Psoas muscle (tissue), 8 donors: ENCODE measurements around the gene GRM1. TPM values are rescaled to one million over a fixed set of nuclear protein-coding genes. Genes with fewer than 3 reads are reported as not detected.

Source experiments
- ATAC-seq, 4 donors: fragments of 200-7000 bp; cut with Tn5 transposase; one replicate each; pipeline ENCODE4 v1.9.1; 2020; ENCODE audit warnings: moderate library complexity in 3 of 4, mild to moderate bottlenecking in 2 of 4
- DNase-seq, 2 donors: peaks; one replicate each; pipeline ENCODE4 v3.0.0-alpha.2; 2020
- H3K27ac ChIP-seq: fragments of 200-600 bp; one replicate; pipeline ENCODE4 v1.8.0; 2022
- H3K27me3 ChIP-seq, 3 donors: fragments of 200-600 bp in 1 of 3; one replicate each; pipeline versions ENCODE4 v1.6.1 to v1.8.0; 2013 to 2022; ENCODE audit warnings: low read length in 2 of 3, mild to moderate bottlenecking in 2 of 3, moderate library complexity in 1 of 3; ENCODE audit not compliant: insufficient read depth in 3 of 3
- H3K36me3 ChIP-seq, 2 donors: fragments of 200-600 bp in 1 of 2; one replicate each; pipeline versions ENCODE4 v1.6.1 to v1.8.0; 2013 to 2022; ENCODE audit warnings: low read depth in 1 of 2, mild to moderate bottlenecking in 1 of 2, moderate library complexity in 1 of 2; ENCODE audit not compliant: insufficient read depth in 1 of 2
- H3K4me1 ChIP-seq: fragments of 200-600 bp; one replicate; pipeline ENCODE4 v1.8.0; 2022
- H3K4me3 ChIP-seq: fragments of 200-600 bp; one replicate; pipeline ENCODE4 v1.8.0; 2022; ENCODE audit warnings: mild to moderate bottlenecking
- H3K9me3 ChIP-seq: fragments of 200-600 bp; one replicate; pipeline ENCODE4 v1.8.0; 2022
- WGBS, 3 donors: extraction: QIAGEN DNeasy Blood & Tissue Kit; methylation state at CpG; one replicate each; pipeline versions ENCODE4 v1.1.6 to v1.1.7; 2013; 5-methylcytosine and 5-hydroxymethylcytosine counted together
- intact Hi-C, 2 donors: fragments of 100-400 bp; cut with DNase I; formaldehyde crosslinking; loops; one replicate each; pipeline versions ENCODE4 v1.11.0 to v1.14.2; 2022
- polyA plus RNA-seq, 3 donors: library from polyadenylated mRNA; stranded (reverse); fragments of 200-250 nt; gene quantifications; one replicate each; pipeline ENCODE4 v1.2.3, GENCODE V29; 2013
- total RNA-seq, 4 donors: library from RNA; stranded (reverse); fragmentation: NEBNext Ultra II Directional in 2 of 4; extraction: Animal tissue kit (Norgen Biotek cat#: 25700) in 2 of 4; gene quantifications; one replicate each; pipeline versions ENCODE4 v1.2.1 to v1.2.4, GENCODE V29; 2021 to 2023
- TF ChIP-seq, protein P1 (sequence below): fragments of 200-600 bp; IDR thresholded peaks from one replicate; pipeline ENCODE4 v1.8.0; 2022; ENCODE audit warnings: antibody characterized with exemption
- donor health status: healthy with polysubstance abuse.
- donor health status: DM: no; HTN: no; CAD: no; lungs with moderate emphysema.
- donor health status: Bipolar disorder and iron deficiency.
- donor health status: healthy.
- donor health status: DM: yes; HTN: yes; CAD: no.
- donor health status: DM: no; HTN: no; CAD: no.
- donor health status: DM: no; HTN: no; CAD: no.
- donor health status: DM: yes; HTN: yes; CAD: no.

Gene GRM1
- total and polyA plus RNA-seq, 7 donors, result 0.03 to 2.6 (median 0.07) TPM; not detected in 4

DNA sequence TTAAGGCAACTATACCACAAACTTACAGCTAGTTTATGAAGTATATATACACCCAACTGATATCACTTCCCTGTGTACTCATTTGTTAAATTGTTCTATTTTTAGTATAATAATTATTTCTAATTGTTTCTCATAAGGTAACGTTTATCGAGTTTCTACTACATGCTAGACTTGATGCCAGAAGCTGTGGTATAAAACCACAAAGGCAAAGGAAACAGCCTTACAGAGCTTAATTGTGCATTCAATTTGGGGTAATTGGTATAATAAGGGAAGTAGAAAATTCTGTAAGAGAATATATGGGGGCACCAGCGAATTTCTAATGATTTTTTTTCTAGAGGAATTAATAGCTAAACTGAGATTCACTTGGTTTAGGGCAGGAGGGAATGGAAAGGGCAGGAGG is 183.9 kb downstream of the GRM1 start:
- no peak for ATAC-seq
- Histone ChIP-seq H3K27me3 (no peaks in the 10 kb centered on the region), H3K9me3 (no peaks in the 10 kb centered on the region), H3K4me1 (no peaks in the 10 kb centered on the region), H3K27ac (no peak overlapping the region), H3K4me3 (no peak overlapping the region), H3K36me3 (no peaks in the 10 kb centered on the region)
- DNase-seq, result no peak
- intact Hi-C loops, result no loop called here
- 68 to 70% (median 69%) methylated on average over 3 of the region's 3 CpGs for WGBS, 3 donors
- TF ChIP-seq, protein P1, sequence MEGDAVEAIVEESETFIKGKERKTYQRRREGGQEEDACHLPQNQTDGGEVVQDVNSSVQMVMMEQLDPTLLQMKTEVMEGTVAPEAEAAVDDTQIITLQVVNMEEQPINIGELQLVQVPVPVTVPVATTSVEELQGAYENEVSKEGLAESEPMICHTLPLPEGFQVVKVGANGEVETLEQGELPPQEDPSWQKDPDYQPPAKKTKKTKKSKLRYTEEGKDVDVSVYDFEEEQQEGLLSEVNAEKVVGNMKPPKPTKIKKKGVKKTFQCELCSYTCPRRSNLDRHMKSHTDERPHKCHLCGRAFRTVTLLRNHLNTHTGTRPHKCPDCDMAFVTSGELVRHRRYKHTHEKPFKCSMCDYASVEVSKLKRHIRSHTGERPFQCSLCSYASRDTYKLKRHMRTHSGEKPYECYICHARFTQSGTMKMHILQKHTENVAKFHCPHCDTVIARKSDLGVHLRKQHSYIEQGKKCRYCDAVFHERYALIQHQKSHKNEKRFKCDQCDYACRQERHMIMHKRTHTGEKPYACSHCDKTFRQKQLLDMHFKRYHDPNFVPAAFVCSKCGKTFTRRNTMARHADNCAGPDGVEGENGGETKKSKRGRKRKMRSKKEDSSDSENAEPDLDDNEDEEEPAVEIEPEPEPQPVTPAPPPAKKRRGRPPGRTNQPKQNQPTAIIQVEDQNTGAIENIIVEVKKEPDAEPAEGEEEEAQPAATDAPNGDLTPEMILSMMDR, result no peak

DNA sequence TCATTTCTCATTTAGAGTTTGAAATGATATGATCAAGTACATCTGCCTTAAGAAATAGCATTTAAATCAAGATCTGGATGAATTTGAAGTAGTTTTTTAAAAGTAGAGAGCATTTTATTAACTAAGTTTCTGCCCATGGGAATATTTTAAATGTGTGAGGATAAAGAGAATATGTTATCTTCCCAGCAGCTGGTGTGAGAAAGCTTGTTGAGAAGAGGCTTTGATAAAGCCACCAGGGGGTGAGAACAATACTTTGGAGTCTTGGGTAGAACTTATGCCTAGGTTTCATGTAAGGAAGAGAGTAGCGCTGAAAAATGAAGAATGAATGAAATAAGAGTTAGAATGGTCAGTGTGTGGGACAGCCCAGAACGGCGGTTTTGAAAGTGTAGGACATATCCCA is 190.2 kb downstream of the GRM1 start:
- WGBS, 3 donors, result 86 to 93% (median 92%) methylated on average over 3 of the region's 3 CpGs
- no peaks in the 10 kb centered on the region for H3K36me3 ChIP-seq
- H3K27me3 ChIP-seq, result no peaks in the 10 kb centered on the region
- H3K9me3 ChIP-seq, result no peaks in the 10 kb centered on the region
- H3K27ac ChIP-seq, result no peak overlapping the region
- intact Hi-C loops, result no loop called here
- DNase-seq, result no peak
- TF ChIP-seq, protein P1, result no peak
- ATAC-seq, result no peak
- H3K4me3 ChIP-seq, result no peak overlapping the region
- H3K4me1 ChIP-seq, result no peaks in the 10 kb centered on the region

DNA sequence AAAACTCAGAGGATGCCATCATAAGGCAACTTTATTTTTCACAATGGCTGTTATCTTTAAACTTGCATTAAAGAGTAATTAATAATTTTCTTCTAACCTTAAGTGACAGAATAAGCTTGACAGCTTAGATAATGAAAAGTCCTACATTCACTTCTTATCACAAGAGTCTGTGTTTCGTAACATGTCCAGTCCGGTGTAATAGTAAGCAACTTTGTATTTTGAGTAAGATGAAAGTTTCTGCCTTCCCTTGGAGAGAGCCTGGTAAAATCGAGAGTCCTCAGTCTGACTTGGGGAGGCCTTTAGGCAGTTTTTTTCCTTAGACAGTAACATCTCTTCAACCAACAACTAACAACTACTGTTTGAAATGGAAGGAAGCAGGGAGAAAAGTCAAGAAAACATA is 195.6 kb downstream of the GRM1 start:
- no peak for DNase-seq
- Histone ChIP-seq H3K27me3 (no peaks in the 10 kb centered on the region), H3K4me3 (no peak overlapping the region), H3K9me3 (no peaks in the 10 kb centered on the region), H3K27ac (no peak overlapping the region), H3K4me1 (no peaks in the 10 kb centered on the region), H3K36me3 (no peaks in the 10 kb centered on the region)
- WGBS, 3 donors, result 87 to 91% (median 89%) methylated on average over 3 of the region's 3 CpGs
- intact Hi-C loops, result no loop called here
- TF ChIP-seq, protein P1, result no peak
- ATAC-seq, result no peak

DNA sequence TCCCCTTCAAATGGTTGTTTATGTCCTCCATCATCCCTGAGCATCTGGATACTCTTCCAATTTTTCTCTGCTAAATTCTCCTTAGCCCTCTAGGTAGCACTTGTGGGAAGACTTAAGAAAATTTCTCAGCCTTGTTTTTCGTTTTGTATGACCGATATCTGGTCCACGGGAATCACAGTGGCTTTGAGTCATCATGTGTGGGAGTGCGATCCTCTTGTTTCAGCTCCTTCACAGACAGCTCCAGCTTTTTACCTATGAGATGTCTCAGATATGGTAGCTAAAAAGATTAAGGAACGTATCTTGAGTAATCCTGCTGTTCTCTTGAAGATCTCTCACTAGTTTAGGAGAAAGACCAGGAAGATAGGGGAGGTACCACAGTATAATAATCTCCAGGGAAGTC is 196.1 kb downstream of the GRM1 start:
- no peaks in the 10 kb centered on the region for H3K36me3 ChIP-seq
- DNase-seq (no peak), ATAC-seq (no peak)
- H3K4me1 ChIP-seq, result no peaks in the 10 kb centered on the region
- WGBS, 3 donors, result 79 to 89% (median 85%) methylated on average over 5 of the region's 5 CpGs
- intact Hi-C loops, result no loop called here
- TF ChIP-seq, protein P1, result no peak
- H3K9me3 ChIP-seq, result no peaks in the 10 kb centered on the region
- no peak overlapping the region for H3K27ac ChIP-seq
- no peaks in the 10 kb centered on the region for H3K27me3 ChIP-seq
- no peak overlapping the region for H3K4me3 ChIP-seq

DNA sequence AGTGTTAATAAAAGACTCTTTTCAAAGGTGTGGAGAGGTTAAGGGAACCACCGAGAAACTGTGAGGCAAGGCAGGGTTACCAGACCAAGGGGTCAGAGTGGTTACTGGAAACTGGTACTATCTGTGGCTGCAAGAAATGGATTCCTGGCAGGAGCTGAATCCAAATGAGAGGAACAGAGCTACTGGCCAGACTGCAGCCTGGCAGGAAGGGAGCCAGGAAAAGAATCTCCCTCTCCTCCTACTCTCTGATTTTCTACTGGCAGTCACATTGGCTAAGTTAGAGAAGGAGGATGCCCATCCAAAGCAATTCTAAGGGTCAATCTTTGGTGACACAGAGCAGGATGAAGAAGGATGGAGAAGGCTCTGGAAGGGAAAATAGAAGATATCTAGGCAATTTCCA is 211.5 kb downstream of the GRM1 start:
- no peak overlapping the region for H3K27ac ChIP-seq
- ATAC-seq (no peak), DNase-seq (no peak)
- WGBS, 3 donors, result 30 to 33% (median 32%) methylated on average over 1 of the region's 1 CpG
- no peaks in the 10 kb centered on the region for H3K36me3 ChIP-seq
- intact Hi-C loops, result no loop called here
- no peaks in the 10 kb centered on the region for H3K4me1 ChIP-seq
- H3K4me3 ChIP-seq, result no peak overlapping the region
- TF ChIP-seq, protein P1, result no peak
- no peaks in the 10 kb centered on the region for H3K27me3 ChIP-seq
- no peaks in the 10 kb centered on the region for H3K9me3 ChIP-seq
